DLD1 (cell line): ENCODE data around the gene TOMM40L.

Experiments
- in situ Hi-C: cut with HindIII; loops from 2 replicates; pipeline ENCODE4 v1.10.0; 2017; ENCODE audit warnings: low sequenced_read_pairs

The TOMM40L gene

GRCh38 chr1:161225534-161226319, at the start of gene TOMM40L:
TOMM40L (plus strand) TSS chr1:161226060; CDS start chr1:161226490, 430 bp downstream.
- in situ Hi-C loops = no loop called here

- in situ Hi-C loops = no loop called here
These were observed 49.3 kb upstream of the TOMM40L start for GRCh38 chr1:161176468-161177111.

- in situ Hi-C loops = no loop called here
These were observed 48.5 kb upstream of the TOMM40L start, which contains the start of gene B4GALT3 for GRCh38 chr1:161177112-161177935. B4GALT3 (minus strand) TSS chr1:161177507; CDS start chr1:161176060, 1,447 bp downstream.

- in situ Hi-C loops = no loop called here
These were observed 48.0 kb upstream of the TOMM40L start for GRCh38 chr1:161177936-161178244.

- in situ Hi-C loops = no loop called here
These were observed 46.2 kb upstream of the TOMM40L start for GRCh38 chr1:161179698-161180097.

- in situ Hi-C loops = no loop called here
These were observed 45.2 kb upstream of the TOMM40L start for GRCh38 chr1:161180639-161181038.

- in situ Hi-C loops = no loop called here
These were observed 43.6 kb upstream of the TOMM40L start for GRCh38 chr1:161182214-161182613.

GRCh38 chr1:161185282-161185682, 40.6 kb upstream of the TOMM40L start:
- in situ Hi-C loops = no loop called here

GRCh38 chr1:161185732-161186311, 40.0 kb upstream of the TOMM40L start:
- in situ Hi-C loops = no loop called here

GRCh38 chr1:161187311-161187710, 38.5 kb upstream of the TOMM40L start:
- in situ Hi-C loops = no loop called here

GRCh38 chr1:161188381-161188780, 37.5 kb upstream of the TOMM40L start:
- in situ Hi-C loops = no loop called here

- in situ Hi-C loops = no loop called here
These were observed 36.8 kb upstream of the TOMM40L start for GRCh38 chr1:161189036-161189435.

- in situ Hi-C loops = no loop called here
These were observed 34.8 kb upstream of the TOMM40L start for GRCh38 chr1:161190962-161191521.

GRCh38 chr1:161191971-161192370, 33.9 kb upstream of the TOMM40L start:
- in situ Hi-C loops = no loop called here

GRCh38 chr1:161192476-161193465, 33.1 kb upstream of the TOMM40L start:
- in situ Hi-C loops = no loop called here

GRCh38 chr1:161193561-161194235, 32.2 kb upstream of the TOMM40L start:
- in situ Hi-C loops = no loop called here

- in situ Hi-C loops = no loop called here
These were observed 30.7 kb upstream of the TOMM40L start for GRCh38 chr1:161195171-161195570.

GRCh38 chr1:161196111-161196510, 29.7 kb upstream of the TOMM40L start:
- in situ Hi-C loops = no loop called here
